Uterus (tissue), 2 donors: Measurements from ENCODE around the gene SLC30A7.

Experiments used
- CTCF ChIP-seq, 4 experiments: fragments of 200-600 bp in 2 of 4; fragments of 450-650 bp in 2 of 4; sonication (generic) in 2 of 4; IDR thresholded peaks; one replicate each; pipeline ENCODE4 v1.5.1; 2016 to 2019; ENCODE audit warnings: antibody characterized with exemption in 4 of 4, mild to moderate bottlenecking in 2 of 4, moderate library complexity in 1 of 4
- POLR2A ChIP-seq, 2 donors: fragments of 450-650 bp; IDR thresholded peaks; one replicate each; pipeline ENCODE4 v1.6.1; 2016; ENCODE audit warnings: antibody characterized with exemption in 2 of 2, mild to moderate bottlenecking in 1 of 2, moderate library complexity in 1 of 2

GRCh38 chr1:100955322-100955721 is 59.4 kb downstream of the SLC30A7 start:
- TF ChIP-seq CTCF (IDR thresholded peaks at IDR 0.05): no peak
- TF ChIP-seq POLR2A (IDR thresholded peaks at IDR 0.05): no peak
